Sigmoid colon (tissue), 7 donors: ENCODE results near the gene MYDGF. TPM values are rescaled to one million over a fixed set of nuclear protein-coding genes. Genes with fewer than 3 reads are reported as not detected.
A peak's percentile ranks its signal among the peaks of the same experiment; 100 is the strongest.

Experiments used
- DNase-seq: peaks from one replicate; pipeline ENCODE4 v3.0.0-alpha.2; 2019
- H3K27ac ChIP-seq, 4 donors: fragments of 200-600 bp; sonication (generic); one replicate each; pipeline ENCODE4 v1.5.1; 2016 to 2019; ENCODE audit warnings: mild to moderate bottlenecking in 1 of 4
- H3K27me3 ChIP-seq, 3 donors: fragments of 200-600 bp; sonication (generic); one replicate each; pipeline ENCODE4 v1.5.1; 2019; ENCODE audit warnings: mild to moderate bottlenecking in 1 of 3
- H3K36me3 ChIP-seq, 4 donors: fragments of 200-600 bp; sonication (generic); one replicate each; pipeline ENCODE4 v1.5.1; 2016 to 2019
- H3K4me1 ChIP-seq, 4 donors: fragments of 200-600 bp; sonication (generic); one replicate each; pipeline ENCODE4 v1.5.1; 2017 to 2019
- H3K4me3 ChIP-seq, 4 donors: fragments of 200-600 bp; sonication (generic); one replicate each; pipeline ENCODE4 v1.5.1; 2017 to 2019; ENCODE audit warnings: mild to moderate bottlenecking in 2 of 4, moderate library complexity in 1 of 4
- H3K9me3 ChIP-seq, 4 donors: fragments of 200-600 bp in 3 of 4; sonication (generic) in 3 of 4; one replicate each; pipeline versions ENCODE4 v1.5.1 to v1.6.1; 2013 to 2019
- EP300 ChIP-seq, 4 donors: sonication (generic); formaldehyde crosslinking; IDR thresholded peaks; one replicate each; pipeline ENCODE4 v1.6.1; 2017; ENCODE audit warnings: antibody characterized with exemption in 4 of 4
- POLR2A ChIP-seq, 2 donors: fragments of 450-650 bp; IDR thresholded peaks; one replicate each; pipeline ENCODE4 v1.6.1; 2016; ENCODE audit warnings: antibody characterized with exemption in 2 of 2, mild to moderate bottlenecking in 2 of 2, moderate library complexity in 2 of 2
- POLR2AphosphoS5 ChIP-seq, 4 donors: sonication (generic); formaldehyde crosslinking; IDR thresholded peaks; one replicate each; pipeline ENCODE4 v1.6.1; 2017; ENCODE audit warnings: antibody characterized with exemption in 4 of 4
- WGBS, 2 donors: extraction: QIAGEN DNeasy Blood & Tissue Kit; methylation state at CpG; one replicate each; pipeline ENCODE4 v1.1.7; 2013; 5-methylcytosine and 5-hydroxymethylcytosine counted together
- intact Hi-C: fragments of 100-400 bp; cut with DNase I; formaldehyde crosslinking; loops from one replicate; pipeline ENCODE4 v1.15.1; 2023
- polyA plus RNA-seq, 3 donors: library from polyadenylated mRNA; stranded (reverse); fragments of 200-250 nt; gene quantifications; one replicate each; pipeline ENCODE4 v1.2.3, GENCODE V29; 2013
- total RNA-seq, 4 donors: library from RNA; depleted of rRNA; stranded (reverse); fragments of >200 nt; gene quantifications; one replicate each; pipeline ENCODE4 v1.1.0, GENCODE V29; 2016
- TF ChIP-seq, protein P1 (sequence below), 4 experiments: fragments of 450-650 bp in 3 of 4; fragments of 200-600 bp in 1 of 4; IDR thresholded peaks; one replicate each; pipeline ENCODE4 v1.5.1; 2016 to 2019; ENCODE audit warnings: antibody characterized with exemption in 4 of 4, mild to moderate bottlenecking in 3 of 4, moderate library complexity in 2 of 4
- donor health status: healthy with polysubstance abuse.
- donor health status: Bipolar disorder and iron deficiency.
- donor health status: healthy.

Gene MYDGF
- total and polyA plus RNA-seq, 7 donors: 25.7 to 200 (median 35.2) TPM

DNA sequence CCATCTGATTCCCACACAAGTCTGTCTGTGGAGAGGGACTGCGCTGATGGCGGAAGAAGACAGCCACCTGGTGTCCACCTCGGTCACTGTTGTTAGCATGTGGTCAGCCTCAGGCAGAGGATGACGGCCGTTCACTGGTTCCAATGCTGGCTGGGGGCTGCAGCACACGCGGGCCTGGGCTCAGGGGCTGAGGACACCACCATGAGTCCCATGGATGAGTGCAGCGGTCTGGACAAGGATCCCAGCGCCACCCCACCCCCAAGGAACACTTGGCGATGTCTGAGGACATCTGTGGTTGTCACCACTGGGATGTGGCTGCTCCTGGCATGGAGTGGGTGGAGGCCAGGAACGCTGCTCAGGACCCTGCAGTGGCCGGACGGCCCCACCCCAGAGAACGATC, 42.6 kb upstream of the MYDGF start:
- Histone ChIP-seq H3K4me1 (peaks cover 0 to 24% (median 11%) of the 10 kb centered on the region in 4 donors), H3K9me3 (no peaks in the 10 kb centered on the region), H3K27ac (peak overlapping the region; percentile 55 to 74 (median 67)), H3K4me3 (no peak overlapping the region), H3K27me3 (no peaks in the 10 kb centered on the region), H3K36me3 (peaks cover 8 to 83% (median 53%) of the 10 kb centered on the region in 4 donors)
- DNase-seq: no peak
- WGBS, 2 donors: 81 to 90% methylated on average over 14 of the region's 14 CpGs
- TF ChIP-seq POLR2AphosphoS5 (IDR thresholded peaks at IDR 0.05): no peak
- no peak for TF ChIP-seq EP300 (IDR thresholded peaks at IDR 0.05)
- TF ChIP-seq POLR2A (IDR thresholded peaks at IDR 0.05): no peak
- TF ChIP-seq, protein P1, sequence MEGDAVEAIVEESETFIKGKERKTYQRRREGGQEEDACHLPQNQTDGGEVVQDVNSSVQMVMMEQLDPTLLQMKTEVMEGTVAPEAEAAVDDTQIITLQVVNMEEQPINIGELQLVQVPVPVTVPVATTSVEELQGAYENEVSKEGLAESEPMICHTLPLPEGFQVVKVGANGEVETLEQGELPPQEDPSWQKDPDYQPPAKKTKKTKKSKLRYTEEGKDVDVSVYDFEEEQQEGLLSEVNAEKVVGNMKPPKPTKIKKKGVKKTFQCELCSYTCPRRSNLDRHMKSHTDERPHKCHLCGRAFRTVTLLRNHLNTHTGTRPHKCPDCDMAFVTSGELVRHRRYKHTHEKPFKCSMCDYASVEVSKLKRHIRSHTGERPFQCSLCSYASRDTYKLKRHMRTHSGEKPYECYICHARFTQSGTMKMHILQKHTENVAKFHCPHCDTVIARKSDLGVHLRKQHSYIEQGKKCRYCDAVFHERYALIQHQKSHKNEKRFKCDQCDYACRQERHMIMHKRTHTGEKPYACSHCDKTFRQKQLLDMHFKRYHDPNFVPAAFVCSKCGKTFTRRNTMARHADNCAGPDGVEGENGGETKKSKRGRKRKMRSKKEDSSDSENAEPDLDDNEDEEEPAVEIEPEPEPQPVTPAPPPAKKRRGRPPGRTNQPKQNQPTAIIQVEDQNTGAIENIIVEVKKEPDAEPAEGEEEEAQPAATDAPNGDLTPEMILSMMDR (IDR thresholded peaks at IDR 0.05): no peak
- intact Hi-C loops: no loop called here

DNA sequence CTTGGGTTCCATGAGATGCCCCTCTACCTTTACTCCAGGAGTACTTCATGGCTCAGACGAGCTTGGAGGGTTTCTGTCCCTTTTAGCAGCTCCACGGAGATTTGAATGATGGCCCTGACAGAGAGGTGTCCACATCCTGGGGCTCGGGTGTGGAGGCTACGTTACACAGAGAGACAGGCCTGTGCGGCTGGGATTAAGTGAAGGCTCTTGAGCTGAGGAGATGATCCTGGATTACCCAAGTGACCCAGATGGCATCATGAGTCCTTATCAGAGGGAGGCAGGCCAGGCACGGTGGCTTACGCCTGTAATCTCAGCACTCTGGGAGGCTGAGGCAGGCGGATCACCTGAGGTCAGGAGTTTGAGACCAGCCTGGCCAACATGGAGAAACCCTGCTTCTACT, 41.1 kb upstream of the MYDGF start:
- Histone ChIP-seq H3K4me1 (peaks cover 0 to 39% (median 26%) of the 10 kb centered on the region in 4 donors), H3K9me3 (no peaks in the 10 kb centered on the region), H3K27me3 (no peaks in the 10 kb centered on the region), H3K27ac (no peak overlapping the region), H3K4me3 (no peak overlapping the region), H3K36me3 (peaks cover 8 to 73% (median 42%) of the 10 kb centered on the region in 4 donors)
- 95 to 96% methylated on average over 8 of the region's 8 CpGs for WGBS, 2 donors
- no peak for DNase-seq
- TF ChIP-seq POLR2AphosphoS5 (IDR thresholded peaks at IDR 0.05): no peak
- no peak for TF ChIP-seq POLR2A (IDR thresholded peaks at IDR 0.05)
- no peak for TF ChIP-seq EP300 (IDR thresholded peaks at IDR 0.05)
- TF ChIP-seq, protein P1 (IDR thresholded peaks at IDR 0.05): no peak
- intact Hi-C loops: no loop called here

DNA sequence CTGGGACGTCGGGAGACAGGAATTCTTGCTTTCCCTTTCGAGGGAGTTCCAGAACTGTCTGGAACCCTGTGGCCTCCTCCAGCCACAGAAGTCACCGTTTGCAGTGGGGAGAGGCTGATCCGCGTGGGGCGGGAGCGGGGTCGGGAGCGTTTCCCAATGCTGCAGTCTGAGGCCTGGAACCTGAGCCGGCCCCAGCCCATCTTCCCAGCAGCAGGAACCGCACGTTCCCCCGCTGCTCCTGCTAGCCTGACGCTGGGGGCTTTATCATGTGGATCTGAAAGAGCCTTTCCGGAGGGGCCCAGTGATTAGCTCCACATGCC, 40.1 kb upstream of the MYDGF start:
- peaks cover 0 to 49% (median 32%) of the 10 kb centered on the region in 4 donors for H3K4me1 ChIP-seq
- intact Hi-C loops: no loop called here
- no peak overlapping the region for H3K4me3 ChIP-seq
- H3K9me3 ChIP-seq: no peaks in the 10 kb centered on the region
- peaks cover under 1 to 69% (median 35%) of the 10 kb centered on the region in 4 donors for H3K36me3 ChIP-seq
- no peaks in the 10 kb centered on the region for H3K27me3 ChIP-seq
- no peak for DNase-seq
- H3K27ac ChIP-seq: peak overlapping the region; percentile 9 to 83 (median 38)
- 94 to 95% methylated on average over 16 of the region's 16 CpGs for WGBS, 2 donors
- no peak for TF ChIP-seq POLR2AphosphoS5 (IDR thresholded peaks at IDR 0.05)
- no peak for TF ChIP-seq POLR2A (IDR thresholded peaks at IDR 0.05)
- TF ChIP-seq EP300 (IDR thresholded peaks at IDR 0.05): no peak
- TF ChIP-seq, protein P1 (IDR thresholded peaks at IDR 0.05): no peak

DNA sequence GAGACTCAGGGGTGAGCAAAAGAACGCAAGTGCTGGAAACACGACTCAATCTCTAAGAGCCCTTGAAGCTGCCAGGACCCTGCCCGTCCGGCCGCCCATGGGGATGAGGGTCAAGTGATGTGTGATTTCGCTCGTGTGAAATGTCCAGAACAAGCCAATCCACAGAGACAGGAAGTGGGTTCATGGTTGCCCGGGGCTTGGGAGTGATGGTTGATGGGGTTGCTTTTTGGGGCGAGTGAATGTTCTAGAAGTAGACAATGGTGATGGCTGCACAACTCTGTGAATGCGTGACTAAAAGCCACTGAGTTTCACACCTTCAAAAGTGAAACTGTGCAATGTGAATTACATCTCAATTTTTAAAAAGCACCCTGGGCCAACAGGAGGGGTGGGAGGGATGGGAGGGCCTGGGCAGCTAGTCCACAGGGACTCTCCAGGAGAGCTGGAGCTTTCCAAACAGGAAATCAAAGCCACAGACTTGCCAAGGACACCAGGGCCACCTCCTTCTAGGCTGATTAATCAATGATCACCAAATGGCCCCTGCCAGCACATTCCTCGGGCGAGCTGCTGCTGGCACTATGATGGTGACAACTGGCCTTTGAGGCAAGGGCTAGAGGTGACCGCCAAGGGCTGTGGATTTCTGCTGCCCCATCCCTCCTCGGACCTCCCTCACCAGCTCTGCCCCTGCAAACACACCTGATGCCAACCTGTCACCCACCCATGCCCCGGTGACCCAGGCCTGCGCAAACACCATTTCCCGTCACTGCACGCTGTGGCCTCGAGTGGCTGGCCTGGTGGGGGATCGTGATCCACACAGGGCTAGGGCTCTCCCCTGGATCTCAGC, 39.5 kb upstream of the MYDGF start:
- Histone ChIP-seq H3K27ac (peak overlapping the region; percentile 26 to 83 (median 63)), H3K4me1 (peaks cover 0 to 49% (median 32%) of the 10 kb centered on the region in 4 donors), H3K27me3 (no peaks in the 10 kb centered on the region), H3K9me3 (no peaks in the 10 kb centered on the region), H3K4me3 (no peak overlapping the region), H3K36me3 (peaks cover 0 to 69% (median 33%) of the 10 kb centered on the region in 4 donors)
- DNase-seq: no peak
- WGBS, 2 donors: 90 to 93% methylated on average over 20 of the region's 20 CpGs
- TF ChIP-seq POLR2AphosphoS5 (IDR thresholded peaks at IDR 0.05) (no peak), EP300 (IDR thresholded peaks at IDR 0.05) (no peak), POLR2A (IDR thresholded peaks at IDR 0.05) (no peak)
- TF ChIP-seq, protein P1 (IDR thresholded peaks at IDR 0.05): no peak
- intact Hi-C loops: no loop called here
